Stimulated activated CD4-positive, alpha-beta T cell treated with anti-CD3 and anti-CD28 coated beads, TNF-alpha, amount 100 ng/mL, for 48 hours (primary cell): ENCODE measurements around the gene IL22RA2.

Source experiments
- DNase-seq, 3 donors: peaks; one replicate each; pipeline ENCODE4 v3.0.0-alpha.2; 2020; ENCODE audit warnings: low read depth in 3 of 3

Gene IL22RA2

DNA sequence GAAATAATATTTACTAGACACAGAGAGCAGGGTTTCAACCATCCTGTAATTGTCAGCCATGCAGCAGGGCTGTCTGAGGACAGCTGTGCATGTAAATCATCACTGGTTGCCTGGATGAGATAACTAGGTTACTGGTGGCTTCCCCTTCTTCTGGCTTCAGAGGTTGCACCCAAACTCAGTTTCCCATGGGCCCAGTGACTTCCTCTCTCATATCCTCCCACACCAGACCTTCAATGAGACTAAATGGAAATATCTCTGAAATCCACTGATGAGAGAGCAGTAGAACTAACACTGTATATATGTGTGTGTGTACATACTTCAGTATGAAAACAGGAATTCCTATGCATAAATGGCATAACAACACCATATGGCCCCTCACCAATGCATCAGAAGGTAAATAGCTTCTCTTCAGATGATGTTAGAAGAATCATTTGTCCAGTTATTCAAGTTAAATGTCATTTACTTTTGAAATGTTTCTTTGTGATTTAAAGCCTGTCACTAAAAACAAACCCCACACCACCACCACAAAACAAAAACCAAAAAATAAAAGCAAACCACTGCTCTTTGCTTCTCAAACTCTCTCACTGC, 77.7 kb downstream of the IL22RA2 start:
- DNase-seq = no peak

DNA sequence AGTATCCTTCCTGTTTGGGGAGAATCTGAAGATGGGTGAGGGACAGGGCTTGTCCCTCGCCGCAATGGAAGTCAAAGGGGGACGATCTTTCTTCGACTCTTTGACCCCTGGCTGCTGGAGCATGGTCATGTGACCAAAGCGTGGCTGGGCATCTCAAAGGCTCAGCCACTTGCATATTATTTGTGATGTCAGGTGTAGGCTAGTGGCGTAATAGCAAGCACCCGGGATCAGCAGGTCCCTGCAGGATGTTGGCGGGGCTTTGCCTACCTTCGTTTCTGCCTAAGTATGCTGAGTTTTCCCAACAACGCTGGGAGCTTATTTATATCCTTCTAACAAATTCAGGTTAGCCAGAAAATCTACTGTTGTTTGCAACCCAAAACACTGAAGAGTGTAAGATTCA, 78.4 kb downstream of the IL22RA2 start:
- DNase-seq = no peak

DNA sequence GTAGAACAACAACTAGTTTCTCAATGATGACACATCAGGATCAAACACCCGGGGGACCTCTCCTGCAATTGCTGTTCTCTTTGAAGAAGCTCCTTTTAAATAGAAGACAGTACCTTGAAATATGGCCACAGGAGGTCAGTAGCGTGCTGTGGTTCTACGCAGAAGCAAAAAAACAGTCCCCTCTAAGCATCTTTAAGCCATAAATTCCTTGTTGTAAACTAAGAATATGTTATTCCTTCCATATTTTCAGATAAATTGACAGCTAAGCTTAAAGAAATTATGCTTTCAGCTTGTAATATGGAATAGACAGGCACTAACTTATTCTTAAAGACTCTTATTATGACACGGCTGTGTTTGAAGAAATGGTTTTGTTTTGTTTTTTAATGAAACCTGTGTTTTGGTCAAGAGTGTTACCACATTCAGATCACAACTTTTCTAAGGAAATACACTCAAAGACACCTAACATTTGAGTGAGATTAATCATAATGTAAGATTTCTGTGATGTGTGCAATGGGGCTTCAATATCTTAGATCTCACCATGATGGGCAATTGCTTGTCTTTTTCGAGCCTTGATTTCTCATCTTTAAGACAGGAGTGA, 78.9 kb downstream of the IL22RA2 start:
- peak; percentile 18 to 34 (median 29) for DNase-seq
